HepG2 (cell line): Measurements from ENCODE around the gene SHTN1. TPM values are rescaled to one million over a fixed set of nuclear protein-coding genes. Genes with fewer than 3 reads are reported as not detected.

Experiments used
- ATAC-seq: fragments of 200-7000 bp; cut with Tn5 transposase; 3 replicates; pipeline ENCODE4 v1.9.1; 2020; ENCODE audit warnings: mild to moderate bottlenecking, moderate library complexity
- BruUV-seq: library from RNA; stranded (reverse); fragments of 400-500 nt; replicated peaks from 2 replicates; lab custom pipeline; 2021; lab: Mats Ljungman, UMichigan
- CTCF ChIA-PET: fragments of 300-600 bp; formaldehyde crosslinking; extraction: SDS; loops from one replicate; lab custom pipeline; 2021; ENCODE audit warnings: low total read pairs, inconsistent platforms, low intra/inter-chr PET ratio; lab: Yijun Ruan, JAX
- POLR2A ChIA-PET: fragments of 350-600 bp; sonication (Branson Sonifier 250); formaldehyde crosslinking; loops from one replicate; lab custom pipeline; 2020; ENCODE audit warnings: antibody characterized with exemption, inconsistent platforms; lab: Yijun Ruan, JAX
- DNase-seq: peaks from one replicate; pipeline ENCODE4 v3.0.0-alpha.2; 2015; ENCODE audit warnings: low spot score
- FAIRE-seq: peaks from 3 replicates; lab custom pipeline; 2011; peaks lifted over from hg19 to GRCh38; lab: Jason Lieb, UNC
- H2AFZ ChIP-seq: one replicate; pipeline ENCODE4 v1.6.1; 2011; ENCODE audit warnings: low read length, inconsistent platforms
- H3K27ac ChIP-seq: fragments of 300-600 bp; 3 replicates; pipeline ENCODE4 v1.8.0; 2011; ENCODE audit warnings: mixed run types, mild to moderate bottlenecking, mixed read lengths, low read length, inconsistent platforms; ENCODE audit not compliant: insufficient read depth; ENCODE audit errors: extremely low read length
- H3K27me3 ChIP-seq, 2 experiments: fragments of 200-600 bp in 1 of 2; 2 replicates in 1 of 2; 3 replicates in 1 of 2; pipeline versions ENCODE4 v1.6.0 to v1.8.0; 2011; ENCODE audit warnings: low read length in 2 of 2, mild to moderate bottlenecking in 2 of 2, moderate library complexity in 2 of 2, inconsistent platforms in 1 of 2; ENCODE audit not compliant: insufficient read depth in 2 of 2, control insufficient read depth in 1 of 2
- H3K36me3 ChIP-seq, 2 experiments: fragments of 200-600 bp in 1 of 2; replicated peaks in 1 of 2; 2 replicates in 1 of 2; 3 replicates in 1 of 2; pipeline versions ENCODE4 v1.5.1 to v1.8.0; 2011; ENCODE audit warnings: low read length in 2 of 2, inconsistent platforms in 1 of 2; ENCODE audit not compliant: insufficient read depth in 2 of 2, control insufficient read depth in 1 of 2
- H3K4me1 ChIP-seq: 2 replicates; pipeline ENCODE4 v1.5.1; 2012; ENCODE audit warnings: low read length, inconsistent platforms; ENCODE audit not compliant: insufficient read depth
- H3K4me2 ChIP-seq: 2 replicates; pipeline ENCODE4 v1.6.0; 2011; ENCODE audit warnings: low read depth, low read length, inconsistent platforms
- H3K4me3 ChIP-seq, 3 experiments: fragments of 200-600 bp in 1 of 3; sonication (generic), shearing (Covaris generic) in 1 of 3; replicated peaks in 1 of 3; 2 replicates each; pipeline ENCODE4 v1.5.1; 2011 to 2016; ENCODE audit warnings: low read length in 3 of 3, inconsistent platforms in 2 of 3, low read depth in 2 of 3, mild to moderate bottlenecking in 2 of 3, control low read depth in 1 of 3, mixed read lengths in 1 of 3; ENCODE audit not compliant: insufficient read depth in 1 of 3
- H3K79me2 ChIP-seq: one replicate; pipeline ENCODE4 v1.6.1; 2011; ENCODE audit warnings: low read length, inconsistent platforms; ENCODE audit not compliant: insufficient read depth
- H3K9ac ChIP-seq: 2 replicates; pipeline ENCODE4 v1.6.0; 2011; ENCODE audit warnings: mild to moderate bottlenecking, low read depth, low read length, inconsistent platforms; ENCODE audit not compliant: insufficient read depth
- H3K9me3 ChIP-seq: 2 replicates; pipeline ENCODE4 v1.5.1; 2012; ENCODE audit warnings: mild to moderate bottlenecking, low read length
- H4K20me1 ChIP-seq: 2 replicates; pipeline ENCODE4 v1.6.0; 2011; ENCODE audit warnings: inconsistent platforms, mild to moderate bottlenecking, low read length, moderate library complexity; ENCODE audit not compliant: insufficient read depth
- FOXA1 ChIP-seq, 2 experiments: fragments of 450-650 bp in 1 of 2; sonication (generic) in 1 of 2; formaldehyde crosslinking in 1 of 2; IDR thresholded peaks; 2 replicates each; pipeline versions ENCODE4 v1.4.0 to v1.6.1; 2016 to 2020; ENCODE audit warnings: missing genetic modification reagents in 1 of 2
- FOXP1 ChIP-seq, 2 experiments: fragments of 450-650 bp in 1 of 2; IDR thresholded peaks; 2 replicates each; pipeline ENCODE4 v1.6.1; 2017 to 2018; ENCODE audit warnings: antibody characterized with exemption in 1 of 2
- GMEB1 ChIP-seq: sonication (generic); formaldehyde crosslinking; IDR thresholded peaks from 2 replicates; pipeline ENCODE4 v1.5.1; 2020; ENCODE audit warnings: missing genetic modification reagents, mild to moderate bottlenecking, borderline replicate concordance
- ISX ChIP-seq: sonication (generic); formaldehyde crosslinking; conservative IDR thresholded peaks from 2 replicates; pipeline ENCODE4 v1.5.0; 2020; ENCODE audit warnings: missing genetic modification reagents
- KDM3A ChIP-seq: IDR thresholded peaks from 2 replicates; pipeline ENCODE4 v1.6.1; 2018; ENCODE audit warnings: low read depth, missing compliant biosample characterization
- KDM5A ChIP-seq: fragments of 200-600 bp; sonication (generic); IDR thresholded peaks from 2 replicates; pipeline ENCODE4 v1.7.0; 2018; ENCODE audit warnings: antibody characterized with exemption, mild to moderate bottlenecking, low read length, borderline replicate concordance
- MED1 ChIP-seq: sonication (generic); formaldehyde crosslinking; IDR thresholded peaks from 2 replicates; pipeline ENCODE4 v1.4.0; 2020; ENCODE audit warnings: missing genetic modification reagents
- MED8 ChIP-seq: sonication (generic); formaldehyde crosslinking; IDR thresholded peaks from 2 replicates; pipeline ENCODE4 v1.8.1; 2023; ENCODE audit warnings: mild to moderate bottlenecking, missing genetic modification reagents; ENCODE audit not compliant: insufficient replicate concordance
- ONECUT2 ChIP-seq: sonication (generic); formaldehyde crosslinking; IDR thresholded peaks from 2 replicates; pipeline ENCODE4 v1.4.0; 2020; ENCODE audit warnings: missing genetic modification reagents
- RORA ChIP-seq: sonication (generic); formaldehyde crosslinking; IDR thresholded peaks from 2 replicates; pipeline ENCODE4 v1.5.0; 2020; ENCODE audit warnings: mild to moderate bottlenecking, missing genetic modification reagents, moderate library complexity
- SIX4 ChIP-seq: sonication (generic); formaldehyde crosslinking; IDR thresholded peaks from 2 replicates; pipeline ENCODE4 v1.4.0; 2020; ENCODE audit warnings: missing genetic modification reagents
- ZNF225 ChIP-seq: sonication (generic); formaldehyde crosslinking; IDR thresholded peaks from 2 replicates; pipeline ENCODE4 v1.4.0; 2020; ENCODE audit warnings: mild to moderate bottlenecking, missing genetic modification reagents
- ZNF556 ChIP-seq: sonication (generic); formaldehyde crosslinking; IDR thresholded peaks from 2 replicates; pipeline ENCODE4 v1.4.0; 2020; ENCODE audit warnings: mild to moderate bottlenecking, missing genetic modification reagents, borderline replicate concordance
- ZNF563 ChIP-seq: sonication (generic); formaldehyde crosslinking; IDR thresholded peaks from 2 replicates; pipeline ENCODE4 v1.8.0; 2022; ENCODE audit warnings: mild to moderate bottlenecking, moderate library complexity, missing genetic modification reagents
- ZNF747 ChIP-seq: sonication (generic); formaldehyde crosslinking; IDR thresholded peaks from 2 replicates; pipeline ENCODE4 v1.8.1; 2023; ENCODE audit warnings: missing genetic modification reagents, mild to moderate bottlenecking, borderline replicate concordance
- WGBS: methylation state at CpG from one replicate; pipeline ENCODE4 v1.1.6; 2017; ENCODE audit warnings: low lambda C conversion rate; 5-methylcytosine and 5-hydroxymethylcytosine counted together
- in situ Hi-C: cut with HindIII; loops from 2 replicates; pipeline ENCODE4 v1.10.0; 2017; ENCODE audit warnings: low pct_unique_long_range_greater_than_20kb; ENCODE audit not compliant: extremely low pct_ligation_motif_present
- intact Hi-C: fragments of 100-400 bp; cut with micrococcal nuclease; formaldehyde crosslinking; loops from one replicate; pipeline ENCODE4 v1.10.0; 2022; ENCODE audit not compliant: unreplicated experiment
- polyA plus RNA-seq, 8 experiments: library from polyadenylated mRNA; depleted of rRNA in 3 of 8; stranded (reverse) in 7 of 8; unstranded in 1 of 8; fragments of >200 nt; fragmentation: Illumina TruSeq in 4 of 8; extraction: Trizol in 4 of 8; gene quantifications; 2 replicates each; pipeline versions ENCODE4 v1.2.1 to v1.2.3, GENCODE V29; 2011 to 2016; ENCODE audit warnings: low read depth in 4 of 8, missing spikeins in 1 of 8, mixed read lengths in 1 of 8; ENCODE audit not compliant: insufficient read depth in 1 of 8
- total RNA-seq, 5 experiments: library from RNA; depleted of rRNA; stranded (reverse); fragments of >200 nt; fragmentation: Illumina TruSeq; extraction: Trizol; gene quantifications; 2 replicates each; pipeline ENCODE4 v1.2.3, GENCODE V29; 2016; ENCODE audit warnings: low read depth in 1 of 5

Gene SHTN1
- total and polyA plus RNA-seq, 2 of the 13 experiments (the other 11 are each of a cell fraction or from before 2014, with no cell fraction given): 11.3 to 15.6 TPM

DNA sequence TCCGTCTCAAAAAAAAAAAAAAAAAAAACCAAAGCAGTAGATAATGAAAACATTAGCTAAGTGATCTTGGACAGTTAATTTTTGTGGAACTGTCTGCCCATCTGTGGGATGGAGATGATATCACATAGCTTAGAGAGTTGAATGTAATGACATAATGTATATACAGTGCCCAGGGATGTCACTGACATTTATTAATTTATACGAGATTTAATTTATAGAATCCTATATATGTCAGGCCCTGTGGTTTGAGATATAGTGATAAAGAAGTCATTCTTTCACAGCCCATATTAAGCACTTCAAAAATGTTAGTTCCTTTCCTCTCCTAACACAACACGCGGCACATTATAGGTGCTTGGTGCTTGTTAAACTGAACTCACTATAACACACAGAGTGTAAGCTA, 151.7 kb downstream of the SHTN1 start:
- FAIRE-seq: no peak
- Histone ChIP-seq H3K27me3 (peaks cover 0 to 31% of the 10 kb centered on the region in 2 experiments; a peak in 2 of 5 replicates), H4K20me1 (no peaks in the 10 kb centered on the region), H3K4me2 (no peak overlapping the region), H3K27ac (no peak overlapping the region), H2AFZ (no peak overlapping the region), H3K36me3 (no peaks in the 10 kb centered on the region), H3K4me1 (no peaks in the 10 kb centered on the region; the same call in 1 of the 2 replicates), H3K9me3 (peaks cover 6% of the 10 kb centered on the region; the same call in 1 of the 2 replicates), H3K4me3 (no peak overlapping the region), H3K9ac (no peak overlapping the region), H3K79me2 (no peaks in the 10 kb centered on the region)
- no TSS peak for BruUV-seq
- TF ChIP-seq ZNF563 (no peak), FOXA1 (IDR thresholded peaks at IDR 0.05) (no peak), FOXA1 (CRISPR knock-in tag; IDR thresholded peaks at IDR 0.05) (no peak), KDM5A (no peak), FOXP1 (IDR thresholded peaks at IDR 0.05) (no peak), FOXP1 (CRISPR knock-in tag; IDR thresholded peaks at IDR 0.05) (no peak), GMEB1 (CRISPR knock-in tag) (no peak), ZNF556 (CRISPR knock-in tag) (no peak), ONECUT2 (CRISPR knock-in tag) (no peak), MED1 (CRISPR knock-in tag) (no peak), ZNF747 (CRISPR knock-in tag) (no peak), MED8 (no peak), RORA (CRISPR knock-in tag) (no peak), SIX4 (CRISPR knock-in tag) (no peak), ISX (no peak), KDM3A (no peak), ZNF225 (CRISPR knock-in tag) (no peak)
- DNase-seq: no peak
- ChIA-PET POLR2A (no interaction called here), CTCF (no interaction called here)
- intact Hi-C loops: no loop called here
- in situ Hi-C loops: no loop called here
- 45% methylated on average over 4 of the region's 4 CpGs for WGBS
- ATAC-seq: no peak
